ENCODE data around the gene SCAPER.
"Not testable (repeated sequence)": the region's sequence is repeated elsewhere in the genome, so short reads cannot be mapped to it uniquely, and the experiment has no call there.

SCAPER gene

DNA sequence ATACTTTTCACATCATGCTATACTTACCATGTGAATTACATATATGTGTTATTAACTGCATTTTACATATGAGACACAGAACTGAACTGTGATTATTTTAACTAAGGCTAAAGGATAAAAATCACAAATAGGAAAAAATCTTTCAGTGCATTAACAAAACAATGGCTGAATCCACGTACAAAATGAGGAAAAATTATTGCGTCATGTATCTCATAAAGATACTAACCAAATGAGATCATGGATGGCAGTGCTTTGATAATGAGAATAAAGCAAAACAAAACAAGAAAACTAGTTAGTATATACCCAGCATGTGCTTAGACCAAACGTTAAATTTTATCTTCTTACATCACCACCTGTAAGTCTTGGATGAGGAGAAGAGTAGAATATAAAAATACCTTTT, 66.0 kb downstream of the SCAPER start:
- no peak overlapping the region for H3K4me3 ChIP-seq (ENCODE audit: low read depth, low read length)

DNA sequence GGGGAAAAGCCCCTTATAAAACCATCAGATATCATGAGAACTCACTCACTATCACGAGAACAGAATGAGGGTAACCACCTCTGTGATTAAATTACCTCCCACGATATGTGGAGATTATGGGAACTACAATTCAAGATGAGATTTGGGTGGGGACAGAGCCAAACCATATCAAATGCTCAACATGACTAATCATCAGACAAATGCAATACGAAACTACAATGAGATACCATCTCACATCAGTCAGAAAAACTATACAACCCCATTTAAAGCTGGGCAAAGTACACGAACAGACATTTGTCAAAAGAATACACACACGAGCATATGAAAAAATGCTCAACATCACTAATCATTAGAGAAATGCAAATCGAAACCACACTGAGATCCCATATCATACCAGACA, 67.7 kb downstream of the SCAPER start:
- Histone ChIP-seq H3K4me3 (ENCODE audit: low read depth, low read length) (no peak overlapping the region), H3K36me3 (no peaks in the 10 kb centered on the region; the same call in 1 of the 2 replicates), H3K9me3 (ENCODE audit: severe bottlenecking) (no peaks in the 10 kb centered on the region), H3K27ac (no peak overlapping the region), H3K27me3 (ENCODE audit: insufficient read depth, low read depth, severe bottlenecking) (no peaks in the 10 kb centered on the region)
- TF ChIP-seq, protein P1, sequence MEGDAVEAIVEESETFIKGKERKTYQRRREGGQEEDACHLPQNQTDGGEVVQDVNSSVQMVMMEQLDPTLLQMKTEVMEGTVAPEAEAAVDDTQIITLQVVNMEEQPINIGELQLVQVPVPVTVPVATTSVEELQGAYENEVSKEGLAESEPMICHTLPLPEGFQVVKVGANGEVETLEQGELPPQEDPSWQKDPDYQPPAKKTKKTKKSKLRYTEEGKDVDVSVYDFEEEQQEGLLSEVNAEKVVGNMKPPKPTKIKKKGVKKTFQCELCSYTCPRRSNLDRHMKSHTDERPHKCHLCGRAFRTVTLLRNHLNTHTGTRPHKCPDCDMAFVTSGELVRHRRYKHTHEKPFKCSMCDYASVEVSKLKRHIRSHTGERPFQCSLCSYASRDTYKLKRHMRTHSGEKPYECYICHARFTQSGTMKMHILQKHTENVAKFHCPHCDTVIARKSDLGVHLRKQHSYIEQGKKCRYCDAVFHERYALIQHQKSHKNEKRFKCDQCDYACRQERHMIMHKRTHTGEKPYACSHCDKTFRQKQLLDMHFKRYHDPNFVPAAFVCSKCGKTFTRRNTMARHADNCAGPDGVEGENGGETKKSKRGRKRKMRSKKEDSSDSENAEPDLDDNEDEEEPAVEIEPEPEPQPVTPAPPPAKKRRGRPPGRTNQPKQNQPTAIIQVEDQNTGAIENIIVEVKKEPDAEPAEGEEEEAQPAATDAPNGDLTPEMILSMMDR (IDR thresholded peaks at IDR 0.05; ENCODE audit: low read depth, low read length) = no peak
- no peak for DNase-seq

More for the DNA sequence above, 66.0 kb downstream of the SCAPER start:
- no peak for DNase-seq
- Histone ChIP-seq H3K9me3 (ENCODE audit: severe bottlenecking) (no peaks in the 10 kb centered on the region), H3K36me3 (no peaks in the 10 kb centered on the region; the same call in 1 of the 2 replicates), H3K27me3 (ENCODE audit: insufficient read depth, low read depth, severe bottlenecking) (no peaks in the 10 kb centered on the region), H3K27ac (no peak overlapping the region)
- TF ChIP-seq, protein P1 (IDR thresholded peaks at IDR 0.05; ENCODE audit: low read depth, low read length) = no peak

DNA sequence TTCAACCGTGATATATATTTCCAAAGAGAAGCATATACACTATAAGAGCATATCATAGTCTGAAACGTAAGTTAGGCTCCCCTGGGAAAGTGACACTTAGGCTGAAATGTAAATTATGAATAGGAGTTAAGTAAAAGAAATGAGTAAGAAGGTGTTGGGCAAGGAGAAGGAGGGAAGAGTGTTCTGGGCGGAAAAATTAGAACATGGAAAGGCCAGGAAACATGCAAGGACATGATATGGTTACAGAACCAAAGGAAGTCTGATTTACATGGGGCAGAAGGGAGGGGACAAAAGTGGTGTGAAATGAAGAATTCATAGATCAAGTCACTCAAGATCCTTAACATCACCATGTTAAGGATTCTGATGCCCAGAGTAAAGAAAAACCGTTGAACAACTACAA, 75.2 kb downstream of the SCAPER start:
- Histone ChIP-seq H3K9me3 (ENCODE audit: severe bottlenecking) (no peaks in the 10 kb centered on the region), H3K27ac (no peak overlapping the region), H3K4me3 (ENCODE audit: low read depth, low read length) (no peak overlapping the region), H3K36me3 (no peaks in the 10 kb centered on the region), H3K27me3 (ENCODE audit: insufficient read depth, low read depth, severe bottlenecking) (no peaks in the 10 kb centered on the region)
- TF ChIP-seq, protein P1 (IDR thresholded peaks at IDR 0.05; ENCODE audit: low read depth, low read length) = no peak
- DNase-seq = no peak

DNA sequence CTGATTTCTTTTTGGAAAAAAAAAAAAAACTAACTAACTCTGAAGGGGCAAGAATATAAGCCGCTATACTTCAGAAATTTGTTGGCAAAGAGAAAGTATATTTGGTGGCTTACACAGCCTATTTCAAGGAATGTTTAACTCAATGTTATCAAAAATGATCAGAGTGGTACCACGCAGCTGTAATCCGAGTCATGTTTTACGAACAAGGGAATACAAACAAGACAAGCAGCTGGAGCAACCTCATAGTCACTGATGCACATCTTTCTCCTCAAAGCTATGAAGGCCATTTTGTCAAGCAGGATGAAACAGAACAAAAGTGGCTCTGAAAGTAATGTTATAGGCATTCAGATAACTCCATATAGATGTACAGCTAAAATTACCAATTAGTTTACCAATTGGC, 81.2 kb downstream of the SCAPER start:
- H3K36me3 ChIP-seq = no peaks in the 10 kb centered on the region
- H3K4me3 ChIP-seq (ENCODE audit: low read depth, low read length) = no peak overlapping the region
- TF ChIP-seq, protein P1 (IDR thresholded peaks at IDR 0.05; ENCODE audit: low read depth, low read length) = no peak
- H3K9me3 ChIP-seq (ENCODE audit: severe bottlenecking) = no peaks in the 10 kb centered on the region
- DNase-seq = no peak
- no peak overlapping the region for H3K27ac ChIP-seq
- H3K27me3 ChIP-seq (ENCODE audit: insufficient read depth, low read depth, severe bottlenecking) = no peaks in the 10 kb centered on the region

DNA sequence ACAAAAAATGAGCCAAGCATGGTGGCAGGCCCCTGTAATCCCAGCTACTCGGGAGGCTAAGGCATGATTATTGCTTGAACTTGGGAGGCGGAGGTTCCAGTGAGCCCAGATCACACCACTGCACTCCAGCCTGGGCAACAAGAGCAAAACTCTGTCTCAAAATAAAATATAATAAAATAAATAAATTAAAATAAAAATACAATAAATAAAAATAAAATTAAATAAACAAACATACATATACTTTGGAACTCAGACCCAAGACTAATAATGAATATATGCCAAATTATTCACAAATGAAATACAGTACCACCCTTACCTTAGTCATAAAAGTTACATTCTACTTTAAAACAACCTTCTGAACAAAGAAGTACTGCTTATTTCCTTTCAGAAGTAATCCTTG, 81.8 kb downstream of the SCAPER start:
- H3K27me3 ChIP-seq (ENCODE audit: insufficient read depth, low read depth, severe bottlenecking) = no peaks in the 10 kb centered on the region
- H3K27ac ChIP-seq = no peak overlapping the region
- DNase-seq = no peak
- TF ChIP-seq, protein P1 (IDR thresholded peaks at IDR 0.05; ENCODE audit: low read depth, low read length) = no peak
- H3K4me3 ChIP-seq (ENCODE audit: low read depth, low read length) = no peak overlapping the region
- H3K9me3 ChIP-seq (ENCODE audit: severe bottlenecking) = no peaks in the 10 kb centered on the region
- H3K36me3 ChIP-seq = no peaks in the 10 kb centered on the region

DNA sequence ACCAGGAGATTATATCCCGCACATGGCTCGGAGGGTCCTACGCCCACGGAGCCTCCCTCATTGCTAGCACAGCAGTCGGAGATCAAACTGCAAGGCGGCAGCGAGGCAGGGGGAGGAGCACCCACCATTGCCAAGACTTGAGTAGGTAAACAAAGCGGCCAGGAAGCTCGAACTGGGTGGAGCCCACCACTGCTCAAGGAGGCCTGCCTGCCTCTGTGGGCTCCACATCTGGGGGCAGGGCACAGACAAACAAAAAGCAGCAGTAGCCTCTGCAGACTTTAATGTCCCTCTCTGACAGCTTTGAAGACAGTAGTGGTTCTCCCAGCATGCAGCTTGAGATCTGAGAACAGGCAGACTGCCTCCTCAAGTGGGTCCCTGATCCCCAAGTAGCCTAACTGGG, 86.2 kb downstream of the SCAPER start:
- not testable (repeated sequence) for DNase-seq; H3K9me3 ChIP-seq (ENCODE audit: severe bottlenecking); H3K4me3 ChIP-seq (ENCODE audit: low read depth, low read length)

More for the DNA sequence above, 86.2 kb downstream of the SCAPER start:
- H3K27me3 ChIP-seq (ENCODE audit: insufficient read depth, low read depth, severe bottlenecking); H3K36me3 ChIP-seq; H3K27ac ChIP-seq: not testable (repeated sequence)
